GM21786 (cell line): ENCODE data around the gene P3H3.
A peak's percentile ranks its signal among the peaks of the same experiment; 100 is the strongest.

ENCODE experiments used
- ATAC-seq: cut with Tn5 transposase; IDR thresholded peaks from one replicate; pipeline ENCODE4 v1.9.1; 2021; ENCODE audit not compliant: unreplicated experiment

The P3H3 gene

GRCh38 chr12:6842075-6842474 lies 13.9 kb downstream of the P3H3 start:
- ATAC-seq, result no peak

- ATAC-seq, result no peak
Measured at GRCh38 chr12:6843118-6843902, 15.1 kb downstream of the P3H3 start.

- no peak for ATAC-seq
Measured at GRCh38 chr12:6845395-6845794, 17.2 kb downstream of the P3H3 start.

- ATAC-seq, result no peak
Measured at GRCh38 chr12:6846316-6846869, 18.2 kb downstream of the P3H3 start.

- no peak for ATAC-seq
Measured at GRCh38 chr12:6847676-6848075, 19.5 kb downstream of the P3H3 start.

GRCh38 chr12:6849427-6849826 lies 21.2 kb downstream of the P3H3 start:
- ATAC-seq, result no peak

- ATAC-seq, result no peak
Measured at GRCh38 chr12:6849976-6850560, 21.9 kb downstream of the P3H3 start.

GRCh38 chr12:6850796-6851152 lies 22.6 kb downstream of the P3H3 start:
- ATAC-seq, result no peak

- peak; percentile 54 for ATAC-seq
Measured at GRCh38 chr12:6851153-6851920, 23.1 kb downstream of the P3H3 start, which contains the start of gene CDCA3. Gene CDCA3, minus strand, starts transcription at chr12:6851286. Its CDS starts 334 bp downstream, at chr12:6850952.

GRCh38 chr12:6851921-6852650 lies 23.9 kb downstream of the P3H3 start, which contains the start of gene USP5:
Gene USP5, plus strand, starts transcription at chr12:6852150. Its CDS starts 30 bp downstream, at chr12:6852180.
- peak; percentile 68 for ATAC-seq

GRCh38 chr12:6852651-6853354 lies 24.6 kb downstream of the P3H3 start:
- no peak for ATAC-seq

- no peak for ATAC-seq
Measured at GRCh38 chr12:6853626-6854025, 25.4 kb downstream of the P3H3 start.

- ATAC-seq, result no peak
Measured at GRCh38 chr12:6854036-6854435, 25.8 kb downstream of the P3H3 start.

- ATAC-seq, result no peak
Measured at GRCh38 chr12:6855322-6855721, 27.1 kb downstream of the P3H3 start.

GRCh38 chr12:6858799-6859198 lies 30.6 kb downstream of the P3H3 start:
- ATAC-seq, result no peak

GRCh38 chr12:6860116-6860515 lies 31.9 kb downstream of the P3H3 start:
- ATAC-seq, result no peak

- no peak for ATAC-seq
Measured at GRCh38 chr12:6860942-6861341, 32.7 kb downstream of the P3H3 start.

- ATAC-seq, result no peak
Measured at GRCh38 chr12:6861391-6861790, 33.2 kb downstream of the P3H3 start.

GRCh38 chr12:6863033-6863432 lies 34.8 kb downstream of the P3H3 start:
- no peak for ATAC-seq
